ENCODE measurements around the gene NFIC. TPM values are rescaled to one million over a fixed set of nuclear protein-coding genes. Genes with fewer than 3 reads are reported as not detected.

The NFIC gene
- total and polyA plus RNA-seq, 10 of the 15 experiments (the other 5 are each of a cell fraction or from before 2014, with no cell fraction given), result 0.71 to 53.5 (median 10.2) TPM

DNA sequence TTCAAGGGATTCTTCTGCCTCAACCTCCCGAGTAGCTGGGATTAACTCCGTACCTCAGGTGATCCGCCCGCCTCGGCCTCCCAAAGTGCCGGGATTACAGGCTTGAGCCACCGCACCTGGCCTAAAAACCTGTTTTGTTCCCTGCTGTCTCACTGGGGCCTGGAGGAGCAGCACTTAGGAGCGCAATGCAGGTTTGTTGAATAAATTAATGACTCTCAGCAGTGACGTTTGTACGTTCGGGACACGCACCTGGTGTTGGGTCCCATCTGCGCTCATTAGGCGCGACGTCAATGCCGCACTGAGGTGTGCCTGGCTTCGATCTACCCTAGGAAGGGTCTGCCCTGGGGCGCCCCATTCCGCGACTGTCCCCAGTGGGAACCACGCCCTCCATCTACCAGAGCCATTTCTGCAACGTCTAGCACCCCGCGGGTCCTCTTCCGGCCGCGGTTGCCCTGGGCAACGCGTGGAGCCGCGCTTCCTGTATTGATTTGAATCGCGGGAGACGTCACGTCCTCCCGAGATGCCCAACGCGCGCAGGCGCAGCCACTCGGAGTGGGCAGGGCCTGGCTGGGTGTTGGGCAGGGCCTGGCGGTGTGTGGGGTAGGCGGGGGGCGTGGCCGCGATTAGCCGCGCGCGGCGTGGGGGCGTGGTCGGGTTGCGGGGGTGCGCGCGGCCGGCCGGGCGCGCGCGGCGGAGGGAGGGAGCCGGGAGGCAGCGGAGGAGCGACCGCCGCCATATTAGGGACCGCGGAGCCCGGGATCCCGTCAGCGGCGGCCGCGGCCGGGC lies 139.4 kb downstream of the NFIC start, which contains the start of gene FZR1 (continued):
- TF ChIP-seq, protein P1, sequence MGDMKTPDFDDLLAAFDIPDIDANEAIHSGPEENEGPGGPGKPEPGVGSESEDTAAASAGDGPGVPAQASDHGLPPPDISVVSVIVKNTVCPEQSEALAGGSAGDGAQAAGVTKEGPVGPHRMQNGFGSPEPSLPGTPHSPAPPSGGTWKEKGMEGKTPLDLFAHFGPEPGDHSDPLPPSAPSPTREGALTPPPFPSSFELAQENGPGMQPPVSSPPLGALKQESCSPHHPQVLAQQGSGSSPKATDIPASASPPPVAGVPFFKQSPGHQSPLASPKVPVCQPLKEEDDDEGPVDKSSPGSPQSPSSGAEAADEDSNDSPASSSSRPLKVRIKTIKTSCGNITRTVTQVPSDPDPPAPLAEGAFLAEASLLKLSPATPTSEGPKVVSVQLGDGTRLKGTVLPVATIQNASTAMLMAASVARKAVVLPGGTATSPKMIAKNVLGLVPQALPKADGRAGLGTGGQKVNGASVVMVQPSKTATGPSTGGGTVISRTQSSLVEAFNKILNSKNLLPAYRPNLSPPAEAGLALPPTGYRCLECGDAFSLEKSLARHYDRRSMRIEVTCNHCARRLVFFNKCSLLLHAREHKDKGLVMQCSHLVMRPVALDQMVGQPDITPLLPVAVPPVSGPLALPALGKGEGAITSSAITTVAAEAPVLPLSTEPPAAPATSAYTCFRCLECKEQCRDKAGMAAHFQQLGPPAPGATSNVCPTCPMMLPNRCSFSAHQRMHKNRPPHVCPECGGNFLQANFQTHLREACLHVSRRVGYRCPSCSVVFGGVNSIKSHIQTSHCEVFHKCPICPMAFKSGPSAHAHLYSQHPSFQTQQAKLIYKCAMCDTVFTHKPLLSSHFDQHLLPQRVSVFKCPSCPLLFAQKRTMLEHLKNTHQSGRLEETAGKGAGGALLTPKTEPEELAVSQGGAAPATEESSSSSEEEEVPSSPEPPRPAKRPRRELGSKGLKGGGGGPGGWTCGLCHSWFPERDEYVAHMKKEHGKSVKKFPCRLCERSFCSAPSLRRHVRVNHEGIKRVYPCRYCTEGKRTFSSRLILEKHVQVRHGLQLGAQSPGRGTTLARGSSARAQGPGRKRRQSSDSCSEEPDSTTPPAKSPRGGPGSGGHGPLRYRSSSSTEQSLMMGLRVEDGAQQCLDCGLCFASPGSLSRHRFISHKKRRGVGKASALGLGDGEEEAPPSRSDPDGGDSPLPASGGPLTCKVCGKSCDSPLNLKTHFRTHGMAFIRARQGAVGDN (IDR thresholded peaks at IDR 0.05), result peak; percentile 24
- TF ChIP-seq, protein P2, sequence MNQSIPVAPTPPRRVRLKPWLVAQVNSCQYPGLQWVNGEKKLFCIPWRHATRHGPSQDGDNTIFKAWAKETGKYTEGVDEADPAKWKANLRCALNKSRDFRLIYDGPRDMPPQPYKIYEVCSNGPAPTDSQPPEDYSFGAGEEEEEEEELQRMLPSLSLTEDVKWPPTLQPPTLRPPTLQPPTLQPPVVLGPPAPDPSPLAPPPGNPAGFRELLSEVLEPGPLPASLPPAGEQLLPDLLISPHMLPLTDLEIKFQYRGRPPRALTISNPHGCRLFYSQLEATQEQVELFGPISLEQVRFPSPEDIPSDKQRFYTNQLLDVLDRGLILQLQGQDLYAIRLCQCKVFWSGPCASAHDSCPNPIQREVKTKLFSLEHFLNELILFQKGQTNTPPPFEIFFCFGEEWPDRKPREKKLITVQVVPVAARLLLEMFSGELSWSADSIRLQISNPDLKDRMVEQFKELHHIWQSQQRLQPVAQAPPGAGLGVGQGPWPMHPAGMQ (IDR thresholded peaks at IDR 0.05; ENCODE audit: borderline replicate concordance), result no peak
- TF ChIP-seq CHD2 (IDR thresholded peaks at IDR 0.05; ENCODE audit: borderline replicate concordance, low read depth, low read length) (peak; percentile 70), TARDBP (IDR thresholded peaks at IDR 0.05; ENCODE audit: borderline replicate concordance) (no peak), NFXL1 (IDR thresholded peaks at IDR 0.05; ENCODE audit: borderline replicate concordance) (no peak), MTA3 (IDR thresholded peaks at IDR 0.05; ENCODE audit: borderline replicate concordance, low read length) (no peak), RELA (IDR thresholded peaks at IDR 0.05; ENCODE audit: borderline replicate concordance, partially characterized antibody) (no peak), NR2C2 (IDR thresholded peaks at IDR 0.05; ENCODE audit: borderline replicate concordance, control insufficient read depth, insufficient read length, low read depth) (no peak), HCFC1 (IDR thresholded peaks at IDR 0.05; ENCODE audit: low read length) (peak; percentile 62), TBL1XR1 (IDR thresholded peaks at IDR 0.05; ENCODE audit: low read depth, low read length) (no peak), ATF7 (IDR thresholded peaks at IDR 0.05; ENCODE audit: low read depth) (peak; percentile 58), IRF4 (IDR thresholded peaks at IDR 0.05; ENCODE audit: low read depth, low read length) (peak; percentile 78), MXI1 (IDR thresholded peaks at IDR 0.05; ENCODE audit: low read depth, low read length) (peak; percentile 96), SMAD1 (IDR thresholded peaks at IDR 0.05; ENCODE audit: low read depth, partially characterized antibody) (no peak), NFYB (IDR thresholded peaks at IDR 0.05; ENCODE audit: insufficient read depth, low read depth, low read length) (no peak), STAT1 (conservative IDR thresholded peaks at IDR 0.05) (no peak), MYB (IDR thresholded peaks at IDR 0.05; ENCODE audit: borderline replicate concordance, low read depth, low read length) (no peak), POLR2AphosphoS5 (IDR thresholded peaks at IDR 0.05; ENCODE audit: low read length) (peak; percentile 68), MEF2A (IDR thresholded peaks at IDR 0.05; ENCODE audit: insufficient read depth, low read depth, low read length) (no peak), NR2F1 (conservative IDR thresholded peaks at IDR 0.05) (no peak; the same call in 1 of the 2 replicates)
- TF ChIP-seq, protein P3, sequence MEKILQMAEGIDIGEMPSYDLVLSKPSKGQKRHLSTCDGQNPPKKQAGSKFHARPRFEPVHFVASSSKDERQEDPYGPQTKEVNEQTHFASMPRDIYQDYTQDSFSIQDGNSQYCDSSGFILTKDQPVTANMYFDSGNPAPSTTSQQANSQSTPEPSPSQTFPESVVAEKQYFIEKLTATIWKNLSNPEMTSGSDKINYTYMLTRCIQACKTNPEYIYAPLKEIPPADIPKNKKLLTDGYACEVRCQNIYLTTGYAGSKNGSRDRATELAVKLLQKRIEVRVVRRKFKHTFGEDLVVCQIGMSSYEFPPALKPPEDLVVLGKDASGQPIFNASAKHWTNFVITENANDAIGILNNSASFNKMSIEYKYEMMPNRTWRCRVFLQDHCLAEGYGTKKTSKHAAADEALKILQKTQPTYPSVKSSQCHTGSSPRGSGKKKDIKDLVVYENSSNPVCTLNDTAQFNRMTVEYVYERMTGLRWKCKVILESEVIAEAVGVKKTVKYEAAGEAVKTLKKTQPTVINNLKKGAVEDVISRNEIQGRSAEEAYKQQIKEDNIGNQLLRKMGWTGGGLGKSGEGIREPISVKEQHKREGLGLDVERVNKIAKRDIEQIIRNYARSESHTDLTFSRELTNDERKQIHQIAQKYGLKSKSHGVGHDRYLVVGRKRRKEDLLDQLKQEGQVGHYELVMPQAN (conservative IDR thresholded peaks at IDR 0.05), result peak; percentile 97
- TF ChIP-seq, protein P4, sequence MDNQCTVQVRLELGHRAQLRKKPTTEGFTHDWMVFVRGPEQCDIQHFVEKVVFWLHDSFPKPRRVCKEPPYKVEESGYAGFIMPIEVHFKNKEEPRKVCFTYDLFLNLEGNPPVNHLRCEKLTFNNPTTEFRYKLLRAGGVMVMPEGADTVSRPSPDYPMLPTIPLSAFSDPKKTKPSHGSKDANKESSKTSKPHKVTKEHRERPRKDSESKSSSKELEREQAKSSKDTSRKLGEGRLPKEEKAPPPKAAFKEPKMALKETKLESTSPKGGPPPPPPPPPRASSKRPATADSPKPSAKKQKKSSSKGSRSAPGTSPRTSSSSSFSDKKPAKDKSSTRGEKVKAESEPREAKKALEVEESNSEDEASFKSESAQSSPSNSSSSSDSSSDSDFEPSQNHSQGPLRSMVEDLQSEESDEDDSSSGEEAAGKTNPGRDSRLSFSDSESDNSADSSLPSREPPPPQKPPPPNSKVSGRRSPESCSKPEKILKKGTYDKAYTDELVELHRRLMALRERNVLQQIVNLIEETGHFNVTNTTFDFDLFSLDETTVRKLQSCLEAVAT (IDR thresholded peaks at IDR 0.05), result 0 out of 2 replicates have a peak, but pooled peaks have one; percentile 84
